ENCODE data around the gene RAP1A. TPM values are rescaled to one million over a fixed set of nuclear protein-coding genes. Genes with fewer than 3 reads are reported as not detected.
A peak's percentile ranks its signal among the peaks of the same experiment; 100 is the strongest.

The RAP1A gene
- total RNA-seq, 4 donors from 2014 or later = 171 to 325 (median 216) TPM

DNA sequence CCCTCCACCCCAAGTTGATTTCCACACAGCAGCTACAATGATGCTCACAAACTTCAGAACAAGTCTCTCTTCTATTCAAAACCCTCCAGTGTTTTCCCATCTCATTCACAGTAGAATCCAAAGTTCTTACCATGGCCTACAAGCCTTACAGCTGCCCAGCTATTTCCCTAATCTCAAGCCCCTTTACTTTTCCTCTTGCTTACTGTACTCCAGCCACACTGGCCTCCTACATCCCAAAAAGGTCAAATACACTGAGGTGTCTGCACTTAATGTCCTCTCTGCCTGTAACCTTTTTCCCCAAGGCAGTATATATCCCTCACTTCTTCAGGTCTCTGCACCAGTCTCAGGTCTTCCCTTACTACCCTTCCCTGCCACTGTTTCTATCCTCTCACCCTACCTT is 2.6 kb downstream of the RAP1A start:
- Histone ChIP-seq H3K9me3 (no peaks in the 10 kb centered on the region), H3K4me1 (peaks cover 50 to 74% (median 73%) of the 10 kb centered on the region in 4 donors), H3K36me3 (no peaks in the 10 kb centered on the region), H3K4me3 (peak overlapping the region; percentile 73 to 86 (median 80)), H3K27ac (replicated peaks in 1 of 4) (peak overlapping the region; percentile 93 to 97 (median 96)), H3K27me3 (no peaks in the 10 kb centered on the region)
- TF ChIP-seq POLR2A (IDR thresholded peaks at IDR 0.05; ENCODE audit: low read depth) = no peak
- TF ChIP-seq EP300 (IDR thresholded peaks at IDR 0.05) = no peak
- no peak for TF ChIP-seq CTCF (IDR thresholded peaks at IDR 0.05)
- TF ChIP-seq POLR2AphosphoS5 (IDR thresholded peaks at IDR 0.05) = no peak
- intact Hi-C loops (cut with DNase I) = no loop called here
- no peak for DNase-seq (ENCODE audit: extremely low spot score)

- Histone ChIP-seq H3K9me3 (no peaks in the 10 kb centered on the region), H3K4me1 (peaks cover 63 to 87% (median 85%) of the 10 kb centered on the region in 4 donors), H3K27me3 (no peaks in the 10 kb centered on the region), H3K4me3 (no peak overlapping the region), H3K27ac (replicated peaks in 1 of 4) (peak overlapping the region; percentile 11 to 97 (median 96)), H3K36me3 (no peaks in the 10 kb centered on the region)
- no peak for DNase-seq (ENCODE audit: extremely low spot score)
- intact Hi-C loops (cut with DNase I) = no loop called here
- 24% methylated on average over 2 of the region's 2 CpGs for WGBS
- TF ChIP-seq POLR2AphosphoS5 (IDR thresholded peaks at IDR 0.05) (no peak), EP300 (IDR thresholded peaks at IDR 0.05) (no peak), POLR2A (IDR thresholded peaks at IDR 0.05; ENCODE audit: low read depth) (no peak), CTCF (IDR thresholded peaks at IDR 0.05) (no peak)
Measured at GRCh38 chr1:111624382-111624781, 4.8 kb downstream of the RAP1A start.

DNA sequence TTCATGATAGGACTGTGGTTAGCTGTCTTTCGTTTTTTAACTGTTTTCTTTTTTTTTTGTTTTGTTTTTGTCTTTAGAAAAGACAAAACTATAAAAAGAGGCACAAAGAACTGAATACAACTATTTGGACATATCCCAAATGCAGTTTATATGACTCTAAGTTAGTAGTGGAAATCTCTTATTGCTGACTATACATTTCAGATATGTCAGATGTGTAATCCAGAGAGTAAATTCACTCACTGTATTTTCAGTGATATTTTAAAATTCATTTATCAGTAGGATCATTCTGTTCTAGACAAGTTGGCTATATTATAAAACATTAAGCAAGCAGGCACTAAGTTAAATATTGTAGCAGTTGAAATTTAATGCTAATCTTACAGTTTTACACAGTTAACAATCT is 5.7 kb downstream of the RAP1A start:
- Histone ChIP-seq H3K4me3 (peak overlapping the region in 1 of 4 donors; percentile 13), H3K27ac (replicated peaks in 1 of 4) (peak overlapping the region; percentile 11 to 97 (median 96)), H3K4me1 (peaks cover 68 to 96% (median 93%) of the 10 kb centered on the region in 4 donors), H3K9me3 (no peaks in the 10 kb centered on the region), H3K27me3 (no peaks in the 10 kb centered on the region), H3K36me3 (no peaks in the 10 kb centered on the region)
- no peak for DNase-seq (ENCODE audit: extremely low spot score)
- no peak for TF ChIP-seq POLR2AphosphoS5 (IDR thresholded peaks at IDR 0.05)
- TF ChIP-seq POLR2A (IDR thresholded peaks at IDR 0.05; ENCODE audit: low read depth) = no peak
- TF ChIP-seq CTCF (IDR thresholded peaks at IDR 0.05) = no peak
- TF ChIP-seq EP300 (IDR thresholded peaks at IDR 0.05) = no peak
- WGBS = 12% methylated on average over 1 of the region's 1 CpG
- intact Hi-C loops (cut with DNase I) = no loop called here

DNA sequence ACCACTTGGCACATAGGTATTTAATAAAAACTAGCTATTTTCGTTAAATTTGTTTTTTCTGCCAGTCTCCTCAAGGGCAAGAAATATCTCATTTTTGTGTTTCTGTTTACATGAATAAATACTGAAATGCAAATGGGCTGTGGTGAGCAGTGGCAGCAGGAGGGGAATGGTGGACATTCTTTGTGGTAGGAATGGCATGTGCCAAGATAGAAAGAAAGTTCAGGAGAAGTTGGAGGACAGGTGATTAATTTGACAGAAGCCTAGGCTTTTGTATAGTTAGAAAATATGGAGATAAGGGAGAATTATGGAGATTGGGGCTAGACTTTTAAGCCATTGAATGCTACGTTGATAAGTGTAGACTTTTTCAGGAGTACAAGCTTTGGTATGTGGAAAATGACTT is 8.6 kb downstream of the RAP1A start:
- peak overlapping the region; percentile 29 to 97 (median 96) for H3K27ac ChIP-seq (replicated peaks in 1 of 4)

More for the DNA sequence above, 8.6 kb downstream of the RAP1A start:
- Histone ChIP-seq H3K4me3 (no peak overlapping the region), H3K9me3 (no peaks in the 10 kb centered on the region), H3K27me3 (no peaks in the 10 kb centered on the region), H3K4me1 (peaks cover 68 to 100% (median 98%) of the 10 kb centered on the region in 4 donors), H3K36me3 (no peaks in the 10 kb centered on the region)
- DNase-seq (ENCODE audit: extremely low spot score) = no peak
- WGBS = 76% methylated on average over 1 of the region's 2 CpGs
- TF ChIP-seq EP300 (IDR thresholded peaks at IDR 0.05) (no peak), CTCF (IDR thresholded peaks at IDR 0.05) (no peak), POLR2A (IDR thresholded peaks at IDR 0.05; ENCODE audit: low read depth) (no peak), POLR2AphosphoS5 (IDR thresholded peaks at IDR 0.05) (no peak)
- intact Hi-C loops (cut with DNase I) = no loop called here

Measured in esophagus muscularis mucosa (tissue), 4 donors.